HG03045 (cell line): ENCODE data around the gene CACNA1C.

ENCODE experiments used
- ATAC-seq: cut with Tn5 transposase; IDR thresholded peaks from one replicate; pipeline ENCODE4 v1.9.1; 2021; ENCODE audit warnings: mild to moderate bottlenecking, moderate library complexity; ENCODE audit not compliant: unreplicated experiment

Gene CACNA1C

GRCh38 chr12:2435511-2435910 lies 382.7 kb downstream of the CACNA1C start:
- ATAC-seq, result no peak

- ATAC-seq, result no peak
Observed at GRCh38 chr12:2439332-2440100, 386.7 kb downstream of the CACNA1C start.

GRCh38 chr12:2443776-2444175 lies 391.0 kb downstream of the CACNA1C start:
- no peak for ATAC-seq

GRCh38 chr12:2445968-2446367 lies 393.2 kb downstream of the CACNA1C start:
- ATAC-seq, result no peak

- no peak for ATAC-seq
Observed at GRCh38 chr12:2447861-2448260, 395.1 kb downstream of the CACNA1C start.

- no peak for ATAC-seq
Observed at GRCh38 chr12:2449586-2449985, 396.8 kb downstream of the CACNA1C start.

GRCh38 chr12:2450553-2450952 lies 397.8 kb downstream of the CACNA1C start:
- no peak for ATAC-seq

GRCh38 chr12:2451025-2451424 lies 398.2 kb downstream of the CACNA1C start:
- ATAC-seq, result no peak

GRCh38 chr12:2451497-2451896 lies 398.7 kb downstream of the CACNA1C start:
- ATAC-seq, result no peak

- ATAC-seq, result no peak
Observed at GRCh38 chr12:2453076-2453760, 400.4 kb downstream of the CACNA1C start.

- ATAC-seq, result no peak
Observed at GRCh38 chr12:2453761-2454090, 400.9 kb downstream of the CACNA1C start.

- ATAC-seq, result no peak
Observed at GRCh38 chr12:2454601-2455177, 401.9 kb downstream of the CACNA1C start.

GRCh38 chr12:2455410-2455809 lies 402.6 kb downstream of the CACNA1C start:
- no peak for ATAC-seq

GRCh38 chr12:2456122-2456812 lies 403.5 kb downstream of the CACNA1C start:
- ATAC-seq, result no peak

- ATAC-seq, result no peak
Observed at GRCh38 chr12:2456813-2457186, 404.0 kb downstream of the CACNA1C start.

- ATAC-seq, result no peak
Observed at GRCh38 chr12:2457215-2457932, 404.6 kb downstream of the CACNA1C start.

- no peak for ATAC-seq
Observed at GRCh38 chr12:2457933-2458414, 405.2 kb downstream of the CACNA1C start.

- no peak for ATAC-seq
Observed at GRCh38 chr12:2460051-2460670, 407.4 kb downstream of the CACNA1C start.

- ATAC-seq, result no peak
Observed at GRCh38 chr12:2461046-2461445, 408.3 kb downstream of the CACNA1C start.

- no peak for ATAC-seq
Observed at GRCh38 chr12:2461645-2462044, 408.9 kb downstream of the CACNA1C start.
